ENCODE measurements around the gene SIDT2.
"Not testable (repeated sequence)": the region's sequence is repeated elsewhere in the genome, so short reads cannot be mapped to it uniquely, and the experiment has no call there.

SIDT2 gene

GRCh38 chr11:117204283-117205080, 25.9 kb downstream of the SIDT2 start:
- no peak for DNase-seq (ENCODE audit: low read depth)

DNA sequence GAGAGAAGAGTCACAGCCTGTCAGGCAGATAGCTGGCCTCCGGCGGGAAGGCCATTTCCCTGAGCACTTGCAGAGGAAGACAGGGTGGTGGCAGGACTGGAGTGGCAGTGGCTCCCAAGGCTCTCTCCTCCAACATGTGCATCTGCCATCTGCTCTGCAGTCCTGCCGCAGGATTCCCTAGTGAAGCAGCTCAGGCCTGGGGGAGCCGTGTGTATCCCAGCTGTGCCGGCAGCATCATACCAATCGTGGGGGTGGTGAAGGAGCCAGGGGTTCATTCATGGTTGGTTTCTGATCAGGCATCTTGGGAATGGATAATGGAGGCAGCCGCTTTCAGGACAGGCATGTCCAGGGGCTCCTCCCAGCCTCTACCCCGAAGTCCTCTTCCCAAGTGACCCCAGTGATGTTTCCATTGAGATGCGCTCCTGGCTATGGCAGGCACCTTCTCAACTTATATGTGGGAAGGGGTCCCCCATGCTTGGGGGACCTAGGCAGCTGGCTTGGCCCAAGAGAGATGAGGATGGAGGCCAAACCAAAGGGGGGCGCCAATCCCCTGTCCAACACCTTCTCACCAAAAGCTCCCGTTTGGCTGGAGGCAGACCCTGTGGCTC, 26.8 kb downstream of the SIDT2 start:
- no peak for DNase-seq (ENCODE audit: low read depth)

DNA sequence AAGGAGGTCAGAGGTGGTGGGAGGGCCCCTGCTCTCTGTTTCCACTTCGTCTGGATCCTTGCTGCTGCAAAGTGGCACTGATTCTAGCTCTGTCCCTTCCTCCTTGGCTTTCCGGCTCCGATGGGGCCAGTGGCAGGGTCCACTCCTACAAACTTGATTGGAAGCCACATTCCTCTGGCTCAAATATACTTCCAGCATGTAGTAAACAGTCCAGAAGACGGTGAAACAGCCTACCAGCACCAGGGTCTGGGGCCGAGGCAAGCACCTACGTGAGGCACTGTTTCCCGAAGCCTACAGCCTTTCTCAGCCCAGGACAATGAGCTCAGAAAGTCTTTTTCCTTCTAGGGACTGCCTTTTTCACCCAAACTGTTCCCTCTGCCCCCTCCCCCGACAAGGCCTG, 27.6 kb downstream of the SIDT2 start:
- DNase-seq (ENCODE audit: low read depth) = not testable (repeated sequence)

GRCh38 chr11:117206859-117207258, 28.3 kb downstream of the SIDT2 start:
- DNase-seq (ENCODE audit: low read depth) = not testable (repeated sequence)

- DNase-seq (ENCODE audit: low read depth) = not testable (repeated sequence)
These were observed 28.9 kb downstream of the SIDT2 start for GRCh38 chr11:117207481-117207880.

DNA sequence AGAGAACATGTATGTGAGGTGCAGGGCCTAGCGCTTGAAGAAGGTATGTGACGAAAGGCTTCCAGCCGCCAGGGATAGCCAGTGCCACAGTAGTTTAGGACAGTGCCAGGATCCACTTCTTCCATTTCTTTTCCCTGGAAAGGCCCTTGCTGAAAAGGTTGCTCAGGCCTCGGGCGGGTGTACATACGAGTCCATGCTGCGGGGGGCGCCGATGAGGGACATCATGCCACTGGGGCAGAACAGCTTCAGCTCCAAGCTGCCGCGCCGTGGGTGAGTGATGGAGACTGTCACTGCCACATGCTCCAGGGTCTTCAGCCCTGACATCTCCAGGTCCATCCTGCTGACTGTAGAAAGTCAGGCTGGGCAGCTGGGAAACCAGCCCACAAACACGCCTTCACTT, 30.2 kb downstream of the SIDT2 start:
- not testable (repeated sequence) for DNase-seq (ENCODE audit: low read depth)

GRCh38 chr11:117209351-117210125, 31.0 kb downstream of the SIDT2 start:
- DNase-seq (ENCODE audit: low read depth) = not testable (repeated sequence)

GRCh38 chr11:117210620-117211019, 32.1 kb downstream of the SIDT2 start:
- DNase-seq (ENCODE audit: low read depth) = no peak

DNA sequence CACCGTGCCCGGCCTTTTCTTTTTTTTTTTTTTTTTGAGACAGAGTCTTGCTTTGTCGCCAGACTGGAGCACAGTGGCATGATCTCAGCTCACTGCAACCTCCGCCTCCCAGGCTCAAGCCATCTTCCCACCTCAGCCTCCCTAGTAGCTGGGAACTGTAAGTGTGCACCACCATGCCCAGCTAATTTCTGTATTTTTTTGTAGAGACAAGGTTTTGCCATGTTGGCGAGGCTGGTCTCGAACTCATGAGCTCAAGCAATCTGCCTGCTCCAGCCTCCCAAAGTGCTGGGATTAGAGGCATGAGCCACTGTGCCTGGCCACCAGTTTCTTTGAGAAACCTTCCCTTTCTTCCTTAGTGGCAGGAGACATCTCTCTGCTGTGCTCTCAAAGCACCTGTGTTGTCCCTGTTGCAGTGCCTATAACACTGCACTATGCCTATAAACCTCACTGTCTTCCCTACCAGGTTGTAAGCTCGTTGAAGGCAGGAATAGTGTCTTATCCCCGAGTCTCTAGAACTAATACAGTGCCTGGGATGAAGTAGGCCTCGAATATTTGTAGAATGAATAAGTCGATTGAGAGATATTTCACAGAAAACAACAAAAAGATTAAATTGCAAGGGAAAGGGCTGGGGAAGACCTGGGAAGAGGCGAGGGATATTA, 34.3 kb downstream of the SIDT2 start:
- DNase-seq (ENCODE audit: low read depth) = no peak

GRCh38 chr11:117214404-117215110, 36.0 kb downstream of the SIDT2 start:
- DNase-seq (ENCODE audit: low read depth) = no peak

GRCh38 chr11:117217141-117218084, 38.9 kb downstream of the SIDT2 start:
- DNase-seq (ENCODE audit: low read depth) = no peak

DNA sequence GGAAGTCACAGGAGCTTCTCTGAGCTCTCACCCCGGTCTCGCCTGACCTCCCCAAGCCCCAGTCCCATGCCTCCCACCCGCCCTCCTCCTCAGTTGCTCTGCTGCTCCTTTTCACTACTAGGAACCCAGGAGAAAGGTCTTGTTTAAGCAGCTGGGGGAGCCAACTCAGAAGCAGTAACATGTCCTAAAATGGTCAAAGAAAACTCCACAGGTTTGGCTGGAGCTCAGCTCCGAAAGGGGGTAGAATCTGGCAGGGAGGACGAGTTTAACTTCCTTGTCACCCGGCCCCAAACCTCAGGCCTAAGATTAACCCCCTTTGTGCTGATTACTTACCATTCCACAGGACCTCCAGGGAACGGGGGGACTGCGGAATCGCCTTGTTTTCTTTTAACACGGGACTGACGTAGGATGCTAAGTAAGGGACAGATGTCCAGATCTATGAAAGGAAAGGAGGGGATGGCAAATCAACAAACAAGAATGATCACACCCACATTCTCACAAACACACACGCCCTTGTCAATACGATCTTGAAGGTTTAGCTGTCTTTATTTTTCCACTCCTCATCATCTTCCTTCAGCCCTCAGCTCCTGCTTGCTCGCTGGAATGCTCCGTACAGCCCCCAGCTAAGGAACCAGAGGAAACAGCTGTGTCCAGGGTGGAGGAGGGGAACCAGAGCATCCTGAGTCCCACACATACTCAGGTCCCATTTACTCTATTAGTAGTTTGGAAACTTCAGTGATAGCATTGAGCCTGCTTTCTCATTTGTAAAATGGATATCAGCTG, 39.8 kb downstream of the SIDT2 start:
- DNase-seq (ENCODE audit: low read depth) = no peak

- DNase-seq (ENCODE audit: low read depth) = no peak
These were observed 40.5 kb downstream of the SIDT2 start for GRCh38 chr11:117219001-117219400.

DNA sequence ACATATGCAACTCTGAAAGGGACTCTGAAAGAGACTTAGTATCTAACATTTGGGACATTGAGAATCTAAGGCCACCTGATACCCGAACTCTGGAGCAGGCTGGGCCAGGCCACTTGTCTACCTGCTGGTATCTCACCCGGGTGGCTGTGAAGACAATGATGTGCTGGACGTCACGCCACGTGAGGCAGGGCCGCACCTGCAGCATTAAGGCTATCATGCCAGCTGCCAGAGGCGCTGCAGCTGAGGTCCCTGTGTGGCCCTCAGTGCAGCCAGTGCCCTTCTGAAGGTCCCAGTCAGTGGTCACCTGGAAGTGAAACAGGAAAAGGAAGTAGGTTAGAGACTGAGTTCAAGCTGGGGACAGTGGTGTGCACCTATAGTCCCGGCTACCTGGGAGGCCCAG, 40.9 kb downstream of the SIDT2 start:
- no peak for DNase-seq (ENCODE audit: low read depth)

DNA sequence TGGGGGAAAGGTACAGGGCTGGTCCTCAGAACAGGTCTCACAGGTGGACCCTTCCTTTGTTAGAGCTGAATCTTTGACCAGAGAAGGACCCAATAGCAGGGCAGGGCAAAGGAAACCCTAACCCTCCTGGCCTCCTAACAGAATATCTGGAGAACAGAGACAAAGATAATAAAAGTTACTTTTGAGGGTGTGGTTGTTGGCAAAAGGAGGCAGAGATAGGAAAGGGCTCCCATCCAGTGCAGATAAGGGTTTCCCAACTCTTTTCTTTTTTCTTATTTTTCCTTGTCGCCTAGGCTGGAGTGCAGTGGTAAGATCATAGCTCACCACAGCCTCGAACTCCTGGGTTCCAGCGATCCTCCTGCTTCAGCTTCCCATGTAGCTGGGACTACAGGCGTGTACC, 41.5 kb downstream of the SIDT2 start:
- DNase-seq (ENCODE audit: low read depth) = no peak

GRCh38 chr11:117220568-117220967, 42.0 kb downstream of the SIDT2 start:
- DNase-seq (ENCODE audit: low read depth) = no peak

- no peak for DNase-seq (ENCODE audit: low read depth)
These were observed 42.6 kb downstream of the SIDT2 start for GRCh38 chr11:117220999-117221774.

- peak; percentile 87 for DNase-seq (ENCODE audit: low read depth)
These were observed 43.4 kb downstream of the SIDT2 start for GRCh38 chr11:117221775-117222517.
